ENCODE data around the gene ARHGAP8.

GRCh38 chr22:44862981-44863860 is 110.8 kb downstream of the ARHGAP8 start:
- TF ChIP-seq, protein P1, sequence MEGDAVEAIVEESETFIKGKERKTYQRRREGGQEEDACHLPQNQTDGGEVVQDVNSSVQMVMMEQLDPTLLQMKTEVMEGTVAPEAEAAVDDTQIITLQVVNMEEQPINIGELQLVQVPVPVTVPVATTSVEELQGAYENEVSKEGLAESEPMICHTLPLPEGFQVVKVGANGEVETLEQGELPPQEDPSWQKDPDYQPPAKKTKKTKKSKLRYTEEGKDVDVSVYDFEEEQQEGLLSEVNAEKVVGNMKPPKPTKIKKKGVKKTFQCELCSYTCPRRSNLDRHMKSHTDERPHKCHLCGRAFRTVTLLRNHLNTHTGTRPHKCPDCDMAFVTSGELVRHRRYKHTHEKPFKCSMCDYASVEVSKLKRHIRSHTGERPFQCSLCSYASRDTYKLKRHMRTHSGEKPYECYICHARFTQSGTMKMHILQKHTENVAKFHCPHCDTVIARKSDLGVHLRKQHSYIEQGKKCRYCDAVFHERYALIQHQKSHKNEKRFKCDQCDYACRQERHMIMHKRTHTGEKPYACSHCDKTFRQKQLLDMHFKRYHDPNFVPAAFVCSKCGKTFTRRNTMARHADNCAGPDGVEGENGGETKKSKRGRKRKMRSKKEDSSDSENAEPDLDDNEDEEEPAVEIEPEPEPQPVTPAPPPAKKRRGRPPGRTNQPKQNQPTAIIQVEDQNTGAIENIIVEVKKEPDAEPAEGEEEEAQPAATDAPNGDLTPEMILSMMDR (IDR thresholded peaks at IDR 0.05): no peak
- TF ChIP-seq EP300 (IDR thresholded peaks at IDR 0.05) (no peak), POLR2A (IDR thresholded peaks at IDR 0.05) (no peak)

All from tibial nerve (tissue), 4 donors.